GM19239 (cell line): ENCODE data around the gene METTL15.
A peak's percentile ranks its signal among the peaks of the same experiment; 100 is the strongest.
"Not testable (repeated sequence)": the region's sequence is repeated elsewhere in the genome, so short reads cannot be mapped to it uniquely, and the experiment has no call there.

Source experiments
- DNase-seq: peaks from one replicate; pipeline ENCODE4 v3.0.0; 2011; ENCODE audit warnings: low spot score; ENCODE audit not compliant: insufficient read length
- FAIRE-seq: peaks from 2 replicates; lab custom pipeline; 2011; peaks lifted over from hg19 to GRCh38; lab: Jason Lieb, UNC

METTL15 gene

GRCh38 chr11:28107750-28108618 is at the start of gene METTL15, which contains the start of gene KIF18A:
Gene METTL15, plus strand, starts transcription at chr11:28108388. Its CDS starts 4,947 bp downstream, at chr11:28113335.
Gene KIF18A, minus strand, starts transcription at chr11:28108156. Its CDS starts 10,209 bp downstream, at chr11:28097947.
- peak; percentile 40 for DNase-seq
- FAIRE-seq: peak; percentile 98

GRCh38 chr11:28071305-28071704 is 36.9 kb upstream of the METTL15 start:
- no peak for FAIRE-seq

GRCh38 chr11:28072321-28072720 is 35.9 kb upstream of the METTL15 start:
- peak; percentile 42 for FAIRE-seq
- DNase-seq: no peak

More at GRCh38 chr11:28071305-28071704, 36.9 kb upstream of the METTL15 start:
- no peak for DNase-seq

- DNase-seq: no peak
- FAIRE-seq: no peak
These were observed 30.7 kb upstream of the METTL15 start for GRCh38 chr11:28077521-28077920.

GRCh38 chr11:28083118-28083517 is 25.1 kb upstream of the METTL15 start:
- peak; percentile 48 for FAIRE-seq
- no peak for DNase-seq

- DNase-seq (no peak), FAIRE-seq (no peak)
These were observed 21.6 kb upstream of the METTL15 start for GRCh38 chr11:28086569-28086968.

GRCh38 chr11:28087192-28087591 is 21.0 kb upstream of the METTL15 start:
- DNase-seq, FAIRE-seq: not testable (repeated sequence)

GRCh38 chr11:28087693-28088092 is 20.5 kb upstream of the METTL15 start:
- not testable (repeated sequence) for DNase-seq, FAIRE-seq

GRCh38 chr11:28089378-28089777 is 18.8 kb upstream of the METTL15 start:
- DNase-seq (no peak), FAIRE-seq (peak; percentile 31)

GRCh38 chr11:28090052-28090749 is 18.0 kb upstream of the METTL15 start:
- DNase-seq (no peak), FAIRE-seq (no peak)

GRCh38 chr11:28092786-28093185 is 15.4 kb upstream of the METTL15 start:
- FAIRE-seq (no peak), DNase-seq (no peak)

- FAIRE-seq (no peak), DNase-seq (no peak)
These were observed 9.9 kb upstream of the METTL15 start for GRCh38 chr11:28098257-28098656.

- no peak for DNase-seq
These were observed 8.5 kb upstream of the METTL15 start for GRCh38 chr11:28099715-28100114.

GRCh38 chr11:28100665-28101064 is 7.5 kb upstream of the METTL15 start:
- DNase-seq (no peak), FAIRE-seq (no peak)

More at GRCh38 chr11:28099715-28100114, 8.5 kb upstream of the METTL15 start:
- FAIRE-seq: no peak

- FAIRE-seq, DNase-seq: not testable (repeated sequence)
These were observed 5.9 kb upstream of the METTL15 start for GRCh38 chr11:28102300-28102699.

- FAIRE-seq (no peak), DNase-seq (no peak)
These were observed 3.8 kb upstream of the METTL15 start for GRCh38 chr11:28104425-28104824.

GRCh38 chr11:28104984-28105383 is 3.2 kb upstream of the METTL15 start:
- no peak for DNase-seq

GRCh38 chr11:28105869-28106268 is 2.3 kb upstream of the METTL15 start:
- FAIRE-seq (no peak), DNase-seq (no peak)

More at GRCh38 chr11:28104984-28105383, 3.2 kb upstream of the METTL15 start:
- FAIRE-seq: no peak

- no peak for FAIRE-seq
- DNase-seq: no peak
These were observed 1.7 kb upstream of the METTL15 start for GRCh38 chr11:28106353-28107043.

GRCh38 chr11:28107191-28107749 is 918 bp upstream of the METTL15 start:
- FAIRE-seq (peak; percentile 42), DNase-seq (no peak)
